Cardiac fibroblast (primary cell): Measurements from ENCODE around the gene CCDC71.

Experiments used
- DNase-seq, 2 donors: peaks; one replicate each; pipeline versions ENCODE4 v3.0.0 to v3.0.0-alpha.2; 2010; ENCODE audit warnings: low read depth in 2 of 2
- H3K4me3 ChIP-seq, 2 donors: replicated peaks in 1 of 2; 1 replicate in 1 of 2; 2 replicates in 1 of 2; pipeline ENCODE4 v1.5.1; 2011; ENCODE audit warnings: low read depth in 2 of 2, low read length in 2 of 2, mild to moderate bottlenecking in 2 of 2, moderate library complexity in 1 of 2
- TF ChIP-seq, protein P1 (sequence below): IDR thresholded peaks from one replicate; pipeline ENCODE4 v1.5.1; 2011; ENCODE audit warnings: low read depth, mild to moderate bottlenecking, low read length, inconsistent platforms

CCDC71 gene

DNA sequence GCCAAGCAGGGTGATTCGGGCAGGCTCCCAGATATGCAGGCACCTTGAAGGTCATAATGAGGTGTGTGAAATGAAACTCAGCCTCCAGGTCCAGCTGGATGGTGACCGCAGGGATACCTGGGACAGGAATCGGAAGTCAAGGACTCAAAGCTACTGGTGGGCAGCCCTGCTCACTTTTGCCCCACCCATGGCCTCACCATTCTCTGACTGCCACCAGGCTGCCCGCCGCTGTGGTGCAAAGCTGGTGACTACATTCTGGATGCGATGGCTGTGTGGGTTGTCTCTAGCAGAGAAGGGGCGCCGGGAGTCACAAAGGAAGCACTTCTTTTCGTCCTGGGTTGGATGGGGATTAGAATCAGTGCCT is 34.1 kb downstream of the CCDC71 start:
- peak overlapping the region; percentile 72 to 91 for H3K4me3 ChIP-seq
- TF ChIP-seq, protein P1, sequence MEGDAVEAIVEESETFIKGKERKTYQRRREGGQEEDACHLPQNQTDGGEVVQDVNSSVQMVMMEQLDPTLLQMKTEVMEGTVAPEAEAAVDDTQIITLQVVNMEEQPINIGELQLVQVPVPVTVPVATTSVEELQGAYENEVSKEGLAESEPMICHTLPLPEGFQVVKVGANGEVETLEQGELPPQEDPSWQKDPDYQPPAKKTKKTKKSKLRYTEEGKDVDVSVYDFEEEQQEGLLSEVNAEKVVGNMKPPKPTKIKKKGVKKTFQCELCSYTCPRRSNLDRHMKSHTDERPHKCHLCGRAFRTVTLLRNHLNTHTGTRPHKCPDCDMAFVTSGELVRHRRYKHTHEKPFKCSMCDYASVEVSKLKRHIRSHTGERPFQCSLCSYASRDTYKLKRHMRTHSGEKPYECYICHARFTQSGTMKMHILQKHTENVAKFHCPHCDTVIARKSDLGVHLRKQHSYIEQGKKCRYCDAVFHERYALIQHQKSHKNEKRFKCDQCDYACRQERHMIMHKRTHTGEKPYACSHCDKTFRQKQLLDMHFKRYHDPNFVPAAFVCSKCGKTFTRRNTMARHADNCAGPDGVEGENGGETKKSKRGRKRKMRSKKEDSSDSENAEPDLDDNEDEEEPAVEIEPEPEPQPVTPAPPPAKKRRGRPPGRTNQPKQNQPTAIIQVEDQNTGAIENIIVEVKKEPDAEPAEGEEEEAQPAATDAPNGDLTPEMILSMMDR: no peak
- DNase-seq: no peak

DNA sequence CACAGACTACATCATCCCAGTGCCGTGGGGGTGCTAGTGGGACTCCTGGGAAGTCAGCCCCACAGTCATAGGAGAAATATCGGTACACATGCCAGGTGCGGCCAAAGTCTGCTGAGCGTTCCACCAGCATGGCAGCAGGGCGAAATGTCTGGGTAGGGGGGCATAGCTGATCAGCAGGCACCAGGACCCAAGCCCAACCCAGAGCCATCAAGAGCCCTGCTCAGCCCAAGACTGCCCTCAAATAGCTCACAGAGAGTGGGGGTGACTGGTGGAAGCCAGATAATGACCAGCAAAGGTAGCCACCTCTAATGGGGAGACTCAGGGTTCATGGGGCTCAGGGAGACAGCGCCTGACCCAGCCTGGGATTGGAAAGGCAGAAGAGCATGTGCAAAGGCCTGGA is 34.6 kb downstream of the CCDC71 start:
- H3K4me3 ChIP-seq: peak overlapping the region; percentile 72 to 91

DNA sequence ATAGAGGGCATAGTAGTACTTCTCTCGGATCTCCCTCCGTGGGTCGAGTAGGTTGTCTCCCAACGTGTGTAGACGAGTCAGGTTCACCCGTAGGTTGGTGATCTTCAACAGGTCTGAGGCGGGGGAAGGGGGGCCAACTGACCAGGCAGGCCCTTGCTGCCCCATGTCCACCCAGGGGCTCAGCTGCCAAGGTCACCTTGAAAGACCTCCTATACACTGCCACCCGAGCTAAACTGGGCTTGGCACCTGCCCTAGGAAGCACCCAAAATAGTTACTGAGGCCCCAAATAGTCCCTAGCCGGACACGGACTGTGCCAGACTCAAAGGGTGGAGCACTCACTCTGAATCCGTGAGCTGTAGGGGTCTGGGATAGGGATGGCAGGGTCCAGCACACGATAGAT is 35.1 kb downstream of the CCDC71 start:
- peak overlapping the region in 1 of 2 donors; percentile 91 for H3K4me3 ChIP-seq
- no peak for DNase-seq
- TF ChIP-seq, protein P1: no peak

More for the DNA sequence above, 34.6 kb downstream of the CCDC71 start:
- no peak for DNase-seq
- TF ChIP-seq, protein P1: no peak

DNA sequence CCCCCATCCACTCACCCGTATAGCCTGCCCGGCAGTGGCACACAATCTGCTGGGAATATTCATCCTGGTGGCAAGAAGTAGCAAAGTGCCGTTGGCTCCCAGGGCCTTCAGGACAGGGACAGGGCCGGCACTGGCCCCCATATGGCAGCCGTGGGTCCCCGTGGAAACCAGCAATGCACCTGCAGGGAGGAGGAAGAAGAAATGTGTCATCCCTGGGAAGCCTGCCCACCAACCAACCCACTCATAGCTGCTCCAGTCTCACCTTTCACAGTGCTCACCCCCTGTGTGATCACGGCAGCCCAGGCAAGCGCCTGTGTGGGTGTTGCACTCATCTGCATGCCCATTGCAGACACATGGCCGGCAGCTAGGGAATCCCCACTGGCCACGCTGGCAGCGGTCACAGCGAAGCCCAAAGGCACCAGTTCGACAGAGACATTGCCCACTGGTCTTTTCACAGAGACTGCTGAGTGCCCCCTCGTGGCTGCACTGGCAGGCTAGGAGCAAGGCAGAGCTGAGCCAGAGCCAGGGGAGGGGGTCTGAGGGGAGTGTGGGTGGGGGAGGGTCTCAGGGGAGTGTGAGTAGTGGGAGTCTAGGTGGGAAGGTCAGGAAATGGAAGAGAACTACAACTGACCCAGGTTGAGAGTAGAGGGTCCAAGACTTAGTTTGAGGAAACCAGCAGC is 41.0 kb downstream of the CCDC71 start:
- H3K4me3 ChIP-seq: no peak overlapping the region
- no peak for DNase-seq
- TF ChIP-seq, protein P1: no peak

DNA sequence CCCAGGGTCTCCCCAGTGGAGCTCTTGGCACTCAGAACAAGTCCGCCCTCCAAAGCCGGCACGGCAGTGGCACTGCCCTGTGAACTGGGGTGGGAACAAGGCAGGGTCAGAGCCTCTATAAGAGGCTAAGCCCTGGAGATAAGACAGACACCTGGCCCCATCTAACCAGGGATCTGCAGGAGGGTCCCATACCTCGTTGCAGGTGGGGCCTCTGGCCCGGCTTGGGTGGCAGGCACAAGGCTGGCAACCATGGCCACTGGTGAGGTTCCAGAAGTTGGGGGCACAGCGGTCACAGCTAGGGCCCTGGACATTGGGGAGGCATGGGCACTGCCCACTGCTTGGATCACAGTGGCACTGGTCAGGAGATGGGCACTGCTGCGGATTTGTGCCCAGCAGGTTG is 41.9 kb downstream of the CCDC71 start:
- H3K4me3 ChIP-seq: no peak overlapping the region
- no peak for DNase-seq
- TF ChIP-seq, protein P1: no peak

DNA sequence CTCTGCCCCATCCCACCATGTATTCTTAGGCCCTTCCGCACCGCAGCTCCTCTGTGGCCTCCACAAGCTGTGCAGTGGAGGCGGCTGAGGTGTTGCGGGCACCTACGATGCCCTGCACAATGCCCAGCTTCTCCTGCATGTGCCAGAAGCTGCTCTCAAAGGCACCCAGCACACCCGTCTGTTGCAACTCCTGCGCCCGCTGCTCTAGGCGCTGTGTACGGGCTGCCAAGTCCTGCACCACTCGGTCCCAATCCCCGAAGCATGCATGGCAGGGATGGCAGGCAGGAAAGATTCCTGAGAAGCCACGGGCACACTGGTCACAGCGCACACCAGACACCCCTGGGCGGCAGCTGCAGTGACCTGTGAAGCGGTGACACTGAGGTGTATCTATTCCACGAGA is 42.4 kb downstream of the CCDC71 start:
- no peak overlapping the region for H3K4me3 ChIP-seq
- DNase-seq: no peak
- TF ChIP-seq, protein P1: no peak
